HUDEP-2 (cell line): ENCODE results near the gene ME1.
A peak's percentile ranks its signal among the peaks of the same experiment; 100 is the strongest.
"Not testable (repeated sequence)": the region's sequence is repeated elsewhere in the genome, so short reads cannot be mapped to it uniquely, and the experiment has no call there.

ENCODE experiments used
- DNase-seq, 76 experiments: peaks; one replicate each; lab custom pipeline; 2025; ENCODE audit not compliant: unreplicated experiment in 76 of 76; lab: John Stamatoyannopoulos, UW

Gene ME1

GRCh38 chr6:83193747-83194566 lies 236.9 kb downstream of the ME1 start:
- DNase-seq, result peak in 2 of 76 experiments; percentile 2 to 14

- peak in 74 of 76 experiments; percentile 22 to 93 (median 80) for DNase-seq
Observed at GRCh38 chr6:83192871-83193746, 237.7 kb downstream of the ME1 start, which contains the start of the genes PGM3 and RWDD2A. Gene PGM3, minus strand, starts transcription at chr6:83193265. Its CDS starts 2,253 bp downstream, at chr6:83191012. Gene RWDD2A, plus strand, starts transcription at chr6:83193357. Its CDS starts 1,095 bp downstream, at chr6:83194452.

- DNase-seq, result no peak
Observed at GRCh38 chr6:83192456-83192855, 238.4 kb downstream of the ME1 start.

GRCh38 chr6:83191974-83192373 lies 238.9 kb downstream of the ME1 start:
- DNase-seq, result not testable (repeated sequence)

GRCh38 chr6:83190626-83191025 lies 240.2 kb downstream of the ME1 start:
- no peak for DNase-seq

- DNase-seq, result no peak
Observed at GRCh38 chr6:83188501-83188900, 242.3 kb downstream of the ME1 start.

- DNase-seq, result no peak
Observed at GRCh38 chr6:83185096-83185495, 245.8 kb downstream of the ME1 start.

GRCh38 chr6:83183082-83183828 lies 247.6 kb downstream of the ME1 start:
- no peak for DNase-seq

- DNase-seq, result no peak
Observed at GRCh38 chr6:83182114-83182513, 248.7 kb downstream of the ME1 start.

- no peak for DNase-seq
Observed at GRCh38 chr6:83180426-83180950, 250.4 kb downstream of the ME1 start.

- DNase-seq, result no peak
Observed at GRCh38 chr6:83176246-83176645, 254.6 kb downstream of the ME1 start.

GRCh38 chr6:83169511-83169910 lies 261.3 kb downstream of the ME1 start:
- DNase-seq, result no peak

GRCh38 chr6:83169106-83169505 lies 261.7 kb downstream of the ME1 start:
- DNase-seq, result no peak

GRCh38 chr6:83168556-83168955 lies 262.3 kb downstream of the ME1 start:
- DNase-seq, result no peak

GRCh38 chr6:83167726-83168278 lies 263.0 kb downstream of the ME1 start:
- no peak for DNase-seq
